ENCODE data around the gene TRABD2B. TPM values are rescaled to one million over a fixed set of nuclear protein-coding genes. Genes with fewer than 3 reads are reported as not detected.

Gene TRABD2B
- total RNA-seq, 2 donors from 2014 or later: 2.6 to 4.3 TPM

- Histone ChIP-seq H3K9me3 (no peaks in the 10 kb centered on the region), H3K27me3 (peaks cover 0 to 10% of the 10 kb centered on the region in 2 donors), H3K4me3 (no peak overlapping the region), H3K36me3 (replicated peaks in 1 of 2; ENCODE audit: insufficient read depth in 1 of 2, low read depth in 2 of 2) (no peaks in the 10 kb centered on the region), H3K27ac (no peak overlapping the region), H3K4me1 (peaks cover 15% of the 10 kb centered on the region)
- 44 to 60% methylated on average over 10 to 13 of the region's 13 CpGs for WGBS, 2 donors
- DNase-seq (no peak), ATAC-seq (no peak)
- TF ChIP-seq, protein P1, sequence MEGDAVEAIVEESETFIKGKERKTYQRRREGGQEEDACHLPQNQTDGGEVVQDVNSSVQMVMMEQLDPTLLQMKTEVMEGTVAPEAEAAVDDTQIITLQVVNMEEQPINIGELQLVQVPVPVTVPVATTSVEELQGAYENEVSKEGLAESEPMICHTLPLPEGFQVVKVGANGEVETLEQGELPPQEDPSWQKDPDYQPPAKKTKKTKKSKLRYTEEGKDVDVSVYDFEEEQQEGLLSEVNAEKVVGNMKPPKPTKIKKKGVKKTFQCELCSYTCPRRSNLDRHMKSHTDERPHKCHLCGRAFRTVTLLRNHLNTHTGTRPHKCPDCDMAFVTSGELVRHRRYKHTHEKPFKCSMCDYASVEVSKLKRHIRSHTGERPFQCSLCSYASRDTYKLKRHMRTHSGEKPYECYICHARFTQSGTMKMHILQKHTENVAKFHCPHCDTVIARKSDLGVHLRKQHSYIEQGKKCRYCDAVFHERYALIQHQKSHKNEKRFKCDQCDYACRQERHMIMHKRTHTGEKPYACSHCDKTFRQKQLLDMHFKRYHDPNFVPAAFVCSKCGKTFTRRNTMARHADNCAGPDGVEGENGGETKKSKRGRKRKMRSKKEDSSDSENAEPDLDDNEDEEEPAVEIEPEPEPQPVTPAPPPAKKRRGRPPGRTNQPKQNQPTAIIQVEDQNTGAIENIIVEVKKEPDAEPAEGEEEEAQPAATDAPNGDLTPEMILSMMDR (IDR thresholded peaks at IDR 0.05): no peak
- TF ChIP-seq POLR2A (IDR thresholded peaks at IDR 0.05): no peak
- intact Hi-C loops (cut with DNase I): loop anchor here (5.0 to 10.0 kb wide), 2 partner anchors 282 to 540 kb away; no protein-coding TSS in a partner anchor
Measured at GRCh38 chr1:47724432-47724999, 272.7 kb downstream of the TRABD2B start.

DNA sequence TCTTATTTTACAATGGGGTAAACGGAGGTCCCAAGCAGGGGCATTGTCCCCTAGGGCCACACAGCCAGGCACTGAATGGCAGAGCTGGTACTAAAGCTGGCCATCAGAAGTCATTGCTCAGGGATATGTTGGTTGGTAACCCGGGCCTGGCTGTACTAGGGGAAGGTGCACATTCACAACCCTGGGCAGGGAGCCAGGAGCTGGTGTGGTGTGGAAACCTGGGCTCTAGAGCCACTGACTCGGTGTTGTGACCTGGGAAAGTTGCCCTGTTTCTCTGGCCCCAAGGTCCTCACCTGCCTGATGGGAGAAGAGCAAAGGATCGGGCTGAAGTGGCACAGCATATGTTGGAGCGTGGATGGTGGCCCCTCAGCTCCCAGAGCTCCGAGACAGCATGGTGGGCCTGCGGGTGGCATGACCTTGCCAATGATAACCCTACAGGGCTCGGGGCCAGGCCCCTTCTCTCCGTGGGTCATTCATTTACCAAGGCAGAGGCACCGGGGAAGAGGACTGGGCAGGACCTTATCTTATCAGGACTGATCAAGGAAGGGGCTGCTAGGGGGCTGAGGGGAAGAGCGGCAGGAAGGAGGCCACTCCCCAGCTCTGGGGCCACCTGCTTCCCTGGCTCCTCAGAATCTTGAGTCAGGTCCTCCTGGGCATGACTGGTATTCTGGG lies 274.1 kb downstream of the TRABD2B start:
- TF ChIP-seq, protein P1 (IDR thresholded peaks at IDR 0.05): no peak
- TF ChIP-seq POLR2A (IDR thresholded peaks at IDR 0.05): no peak
- Histone ChIP-seq H3K36me3 (replicated peaks in 1 of 2; ENCODE audit: insufficient read depth in 1 of 2, low read depth in 2 of 2) (no peaks in the 10 kb centered on the region), H3K9me3 (no peaks in the 10 kb centered on the region), H3K4me3 (no peak overlapping the region), H3K27me3 (peaks cover 0 to 10% of the 10 kb centered on the region in 2 donors), H3K4me1 (peaks cover 15% of the 10 kb centered on the region), H3K27ac (no peak overlapping the region)
- DNase-seq (peak in 2 of 4 donors; percentile 38 to 41), ATAC-seq (no peak)
- 42 to 46% methylated on average over 6 to 11 of the region's 11 CpGs for WGBS, 2 donors
- intact Hi-C loops (cut with DNase I): loop anchor here (5.0 to 10.0 kb wide), 2 partner anchors 281 to 538 kb away; no protein-coding TSS in a partner anchor

- Histone ChIP-seq H3K36me3 (replicated peaks in 1 of 2; ENCODE audit: insufficient read depth in 1 of 2, low read depth in 2 of 2) (no peaks in the 10 kb centered on the region), H3K27ac (no peak overlapping the region), H3K4me1 (peaks cover 15% of the 10 kb centered on the region), H3K4me3 (no peak overlapping the region), H3K9me3 (no peaks in the 10 kb centered on the region), H3K27me3 (peaks cover 0 to 10% of the 10 kb centered on the region in 2 donors)
- no peak for TF ChIP-seq POLR2A (IDR thresholded peaks at IDR 0.05)
- ATAC-seq (no peak), DNase-seq (no peak)
- WGBS, 2 donors: 63 to 81% methylated on average over 5 to 7 of the region's 8 CpGs
- intact Hi-C loops (cut with DNase I): loop anchor here (5.0 to 10.0 kb wide), 2 partner anchors 280 to 537 kb away; no protein-coding TSS in a partner anchor
Measured at GRCh38 chr1:47722101-47722500, 275.1 kb downstream of the TRABD2B start.

GRCh38 chr1:47720111-47720510 lies 277.1 kb downstream of the TRABD2B start:
- WGBS, 2 donors: 53 to 100% methylated on average over 1 to 4 of the region's 4 CpGs
- no peak overlapping the region for H3K4me3 ChIP-seq
- H3K36me3 ChIP-seq (replicated peaks in 1 of 2; ENCODE audit: insufficient read depth in 1 of 2, low read depth in 2 of 2): no peaks in the 10 kb centered on the region
- intact Hi-C loops (cut with DNase I): loop anchor here (5.0 to 10.0 kb wide), 2 partner anchors 278 to 535 kb away; no protein-coding TSS in a partner anchor
- DNase-seq (no peak), ATAC-seq (no peak)
- H3K27me3 ChIP-seq: peaks cover 0 to 5% of the 10 kb centered on the region in 2 donors
- no peaks in the 10 kb centered on the region for H3K9me3 ChIP-seq
- H3K27ac ChIP-seq: no peak overlapping the region
- peaks cover 5% of the 10 kb centered on the region for H3K4me1 ChIP-seq
- TF ChIP-seq POLR2A (IDR thresholded peaks at IDR 0.05): no peak
- TF ChIP-seq, protein P1 (IDR thresholded peaks at IDR 0.05): no peak

DNA sequence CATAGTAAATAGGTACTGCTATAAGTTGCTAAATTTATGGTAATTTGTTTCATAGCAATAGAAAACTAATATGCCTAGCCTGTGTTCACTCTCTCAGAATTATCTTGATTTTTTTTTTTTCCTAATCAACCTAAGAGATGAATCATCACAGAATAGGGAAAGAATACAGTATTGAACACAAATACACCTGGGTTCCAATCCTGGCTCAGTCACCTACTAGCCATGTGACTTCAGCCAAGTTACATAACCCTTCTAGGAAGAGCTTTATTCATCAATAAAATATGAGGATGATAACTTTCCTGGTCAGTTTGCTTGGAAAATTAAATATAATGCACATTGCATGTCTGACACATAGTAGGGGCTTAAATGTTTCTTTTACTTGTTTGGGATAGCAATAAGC lies 279.8 kb downstream of the TRABD2B start:
- no peaks in the 10 kb centered on the region for H3K27me3 ChIP-seq
- H3K36me3 ChIP-seq (replicated peaks in 1 of 2; ENCODE audit: insufficient read depth in 1 of 2, low read depth in 2 of 2): no peaks in the 10 kb centered on the region
- DNase-seq (no peak), ATAC-seq (no peak)
- H3K9me3 ChIP-seq: no peaks in the 10 kb centered on the region
- no peak overlapping the region for H3K4me3 ChIP-seq
- H3K27ac ChIP-seq: no peak overlapping the region
- intact Hi-C loops (cut with DNase I): loop anchor here (10.0 kb wide), 1 partner anchor 183 kb away; no protein-coding TSS in a partner anchor
- no peaks in the 10 kb centered on the region for H3K4me1 ChIP-seq
- TF ChIP-seq, protein P1 (IDR thresholded peaks at IDR 0.05): no peak
- no peak for TF ChIP-seq POLR2A (IDR thresholded peaks at IDR 0.05)

Measured in body of pancreas (tissue), 4 donors.